Suppressor macrophage treated with lipopolysaccharide for 4 hours (primary cell): Measurements from ENCODE around the gene PTPRG.

Experiments
- DNase-seq: peaks from one replicate; pipeline ENCODE4 v3.0.0-alpha.2; 2020

Gene PTPRG

DNA sequence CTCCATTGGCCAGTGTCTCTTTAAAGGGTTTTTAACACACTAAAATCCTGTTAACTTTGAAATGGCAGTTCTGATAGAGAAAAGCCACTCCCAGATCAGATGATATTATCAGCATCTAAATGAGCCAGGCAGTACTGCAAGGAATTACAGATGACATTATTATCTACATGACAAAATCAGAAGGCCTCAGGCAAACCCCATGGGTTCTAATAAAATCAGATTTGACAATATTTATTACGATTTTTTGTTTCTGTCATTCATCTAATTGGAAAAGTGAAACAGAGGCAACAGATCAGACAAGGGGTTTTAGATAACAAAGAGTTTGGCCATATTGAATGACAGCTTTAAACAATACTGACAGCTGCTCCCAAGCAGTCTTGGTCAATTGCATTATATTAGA lies 699.3 kb downstream of the PTPRG start:
- DNase-seq, result no peak

GRCh38 chr3:62261121-62261520 lies 699.8 kb downstream of the PTPRG start:
- DNase-seq, result no peak

DNA sequence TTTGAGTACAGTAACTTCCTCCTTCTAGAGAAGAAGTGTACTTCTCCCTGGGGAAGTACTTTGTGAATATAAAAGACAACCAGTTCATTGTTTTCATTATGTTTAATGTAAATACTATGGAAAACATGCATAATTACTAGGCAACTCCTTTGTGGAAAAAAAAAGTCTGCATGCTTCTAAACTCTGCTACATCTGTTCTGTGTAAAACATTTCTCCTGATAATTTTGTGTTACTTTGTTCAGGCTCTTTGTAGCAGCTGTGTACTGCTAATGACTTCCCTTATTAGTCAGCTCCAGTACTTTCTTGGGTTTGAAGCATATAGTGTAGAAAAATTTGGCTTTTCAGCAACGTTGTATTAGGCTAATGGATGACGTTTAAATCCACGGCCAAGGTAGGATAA lies 700.4 kb downstream of the PTPRG start:
- no peak for DNase-seq

GRCh38 chr3:62265528-62265927 lies 704.2 kb downstream of the PTPRG start:
- no peak for DNase-seq

DNA sequence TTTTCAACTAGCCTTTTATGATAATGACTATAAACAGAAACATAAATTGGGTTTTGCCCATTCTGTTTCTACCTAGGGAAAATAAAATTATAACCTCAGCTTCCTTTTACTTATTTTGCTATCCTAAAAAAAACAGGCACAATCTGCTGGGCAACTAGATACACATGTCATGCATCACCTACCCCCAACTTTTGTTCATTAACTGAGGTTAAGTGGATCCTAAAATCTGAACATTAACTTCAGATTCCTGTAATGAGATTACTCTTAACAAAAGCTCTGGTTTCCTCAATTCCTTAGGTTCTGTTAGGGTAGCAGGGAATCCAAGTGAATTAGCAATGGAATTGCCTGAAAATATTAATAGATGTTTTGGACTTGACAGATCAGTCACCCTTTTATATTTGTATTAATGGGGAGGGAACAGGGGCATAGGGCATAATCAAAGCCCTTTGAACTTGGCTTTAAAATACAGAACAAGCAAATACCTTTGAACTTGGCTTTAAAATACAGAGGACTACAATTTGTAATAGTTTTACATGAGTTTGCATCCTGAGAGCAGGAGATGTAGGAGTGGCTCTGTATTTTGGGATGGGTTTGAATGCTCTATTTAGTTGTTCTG lies 705.4 kb downstream of the PTPRG start:
- no peak for DNase-seq

DNA sequence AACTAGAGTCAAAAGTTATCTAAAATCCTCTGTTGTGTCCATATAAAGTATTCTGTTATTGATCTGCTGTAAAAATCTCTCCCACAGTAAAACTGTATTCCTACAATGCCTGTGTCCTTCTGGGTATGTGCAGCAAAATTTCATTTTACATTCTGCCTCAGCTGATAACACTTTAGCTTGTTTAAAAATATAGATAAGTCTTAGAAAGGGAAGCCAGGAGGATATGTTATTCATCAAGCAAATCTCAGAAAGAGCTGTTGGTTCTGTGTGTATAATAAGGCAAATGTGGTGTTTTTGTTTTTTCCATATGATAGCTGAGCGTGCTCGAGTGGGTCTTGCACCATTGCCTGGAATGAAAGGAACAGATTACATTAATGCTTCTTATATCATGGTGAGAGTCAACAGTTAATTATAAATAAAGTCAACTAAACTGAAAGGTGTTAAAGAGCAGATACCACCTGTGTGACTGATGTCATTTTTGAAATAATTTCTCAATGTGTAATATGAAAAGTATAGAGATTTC lies 715.3 kb downstream of the PTPRG start:
- DNase-seq, result no peak

DNA sequence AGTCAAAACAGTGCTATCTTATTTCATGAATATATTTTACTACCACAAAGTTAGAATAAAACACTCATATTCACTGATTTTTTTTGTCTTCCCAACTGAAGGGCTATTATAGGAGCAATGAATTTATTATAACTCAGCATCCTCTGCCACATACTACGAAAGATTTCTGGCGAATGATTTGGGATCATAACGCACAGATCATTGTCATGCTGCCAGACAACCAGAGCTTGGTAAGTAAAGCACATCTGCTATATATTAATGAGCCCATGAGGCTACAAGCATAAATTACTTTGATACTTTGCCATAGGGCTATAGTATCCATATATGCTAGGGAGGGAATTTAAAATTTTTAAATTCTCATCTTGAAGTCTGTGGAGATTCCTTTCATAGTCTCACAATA lies 716.1 kb downstream of the PTPRG start:
- no peak for DNase-seq

DNA sequence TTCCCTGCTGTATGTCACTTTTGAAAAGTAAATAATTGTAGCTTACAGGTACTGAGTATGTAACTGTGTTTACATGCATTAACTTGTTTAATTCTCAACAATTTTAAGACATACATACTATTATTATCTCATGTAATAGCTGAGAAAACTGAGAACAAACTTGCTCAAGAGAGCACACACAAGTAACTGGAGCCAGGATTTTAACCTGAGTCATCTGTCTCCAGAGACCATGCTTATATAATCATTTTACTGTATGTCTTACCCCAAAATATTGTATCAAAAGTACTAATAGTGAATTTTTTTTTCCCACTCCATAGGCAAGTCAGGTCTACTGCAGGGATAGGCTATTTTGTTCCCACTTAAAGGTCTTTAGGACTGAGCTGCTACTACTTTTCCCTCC lies 716.6 kb downstream of the PTPRG start:
- DNase-seq, result no peak

GRCh38 chr3:62281726-62282125 lies 720.4 kb downstream of the PTPRG start:
- DNase-seq, result no peak

GRCh38 chr3:62284442-62284841 lies 723.1 kb downstream of the PTPRG start:
- no peak for DNase-seq

GRCh38 chr3:62287392-62287927 lies 726.1 kb downstream of the PTPRG start:
- DNase-seq, result peak; percentile 23

GRCh38 chr3:62289922-62290321 lies 728.6 kb downstream of the PTPRG start:
- DNase-seq, result no peak

DNA sequence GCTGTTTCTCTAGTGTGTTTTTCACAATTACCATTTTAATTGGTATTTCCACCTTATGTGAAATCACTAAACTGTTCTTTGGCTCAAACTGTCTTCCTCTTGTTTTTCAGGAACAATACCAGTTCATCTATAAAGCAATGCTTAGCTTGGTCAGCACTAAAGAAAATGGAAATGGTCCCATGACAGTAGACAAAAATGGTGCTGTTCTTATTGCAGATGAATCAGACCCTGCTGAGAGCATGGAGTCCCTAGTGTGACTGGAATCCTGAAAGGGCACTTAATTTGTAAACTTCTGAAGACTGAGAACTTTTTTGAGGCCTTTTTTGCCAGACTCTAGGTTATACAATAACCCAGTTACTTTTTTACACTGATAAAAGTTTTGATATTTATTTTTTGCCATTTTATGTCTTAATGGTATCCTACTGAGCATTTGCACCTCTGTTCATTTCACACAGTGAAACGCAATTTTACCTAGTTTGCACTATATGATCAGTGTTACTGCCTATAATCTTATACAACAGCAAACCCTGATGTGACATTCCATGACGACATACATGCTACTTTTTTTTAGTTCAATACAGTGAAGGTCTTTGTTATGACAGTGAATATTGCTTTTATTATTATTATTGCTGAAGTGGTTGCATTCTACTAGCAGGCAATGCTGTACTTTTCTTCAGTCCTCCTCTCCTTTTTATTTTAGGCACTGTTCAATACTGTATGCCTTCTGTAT lies 731.8 kb downstream of the PTPRG start:
- no peak for DNase-seq

GRCh38 chr3:62295571-62295970 lies 734.2 kb downstream of the PTPRG start:
- no peak for DNase-seq

- no peak for DNase-seq
Observed at GRCh38 chr3:62300617-62301016, 739.2 kb downstream of the PTPRG start.

DNA sequence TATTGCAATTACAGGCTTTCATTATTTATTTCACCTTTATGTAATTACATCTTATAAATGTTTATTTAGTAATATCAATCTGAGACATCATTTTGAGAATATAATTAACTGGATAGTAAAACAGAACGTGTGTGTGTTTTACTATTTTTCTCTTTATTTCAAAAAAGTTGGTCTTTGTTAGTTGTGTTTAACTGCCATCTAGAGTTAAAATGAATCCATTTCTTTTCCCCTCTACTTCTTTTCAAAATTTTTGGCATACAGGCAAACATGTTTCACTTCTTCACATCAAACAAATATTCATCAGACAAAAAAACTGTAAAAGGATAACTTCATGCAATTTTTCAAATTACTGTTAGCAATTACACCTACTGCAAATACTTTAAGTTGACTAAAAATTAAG lies 750.8 kb downstream of the PTPRG start:
- DNase-seq, result no peak

DNA sequence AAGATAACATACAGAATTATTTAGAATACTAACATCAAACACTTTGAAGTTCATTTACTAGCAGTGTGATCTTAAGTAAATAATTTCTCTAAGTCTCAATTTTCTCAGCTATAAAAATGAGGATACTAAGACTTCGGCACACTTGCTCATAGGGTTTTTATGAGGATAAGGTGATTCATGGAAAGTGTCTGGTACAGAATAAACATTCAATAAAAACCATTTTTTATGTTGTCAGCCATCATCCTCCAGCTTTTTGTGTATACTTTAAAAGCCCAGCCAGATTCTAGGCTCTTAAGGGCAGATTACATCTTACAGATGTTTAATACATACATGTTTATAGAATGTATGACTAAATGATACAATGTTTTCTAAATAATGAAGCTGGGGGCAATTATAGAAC lies 755.2 kb downstream of the PTPRG start:
- DNase-seq, result no peak

DNA sequence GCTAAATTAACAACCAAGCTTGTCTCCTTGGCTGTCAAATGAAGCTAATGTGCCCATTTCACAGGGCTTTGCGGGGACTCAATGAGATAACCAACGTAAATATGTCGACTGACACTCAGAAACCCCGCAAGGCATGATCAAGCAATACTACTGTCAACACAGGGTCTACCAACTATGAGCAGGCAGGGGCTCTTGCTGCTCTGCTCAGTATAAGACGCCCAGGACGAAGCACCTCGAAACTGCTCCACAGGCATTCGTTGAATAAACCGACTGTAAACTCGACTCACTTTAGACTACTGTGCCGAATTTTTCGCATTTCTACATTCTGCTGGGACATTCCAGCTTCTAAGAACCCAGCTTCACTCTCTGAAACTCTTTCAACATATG lies 757.0 kb downstream of the PTPRG start:
- DNase-seq, result no peak

GRCh38 chr3:62318752-62319569 lies 757.6 kb downstream of the PTPRG start:
- peak; percentile 92 for DNase-seq

DNA sequence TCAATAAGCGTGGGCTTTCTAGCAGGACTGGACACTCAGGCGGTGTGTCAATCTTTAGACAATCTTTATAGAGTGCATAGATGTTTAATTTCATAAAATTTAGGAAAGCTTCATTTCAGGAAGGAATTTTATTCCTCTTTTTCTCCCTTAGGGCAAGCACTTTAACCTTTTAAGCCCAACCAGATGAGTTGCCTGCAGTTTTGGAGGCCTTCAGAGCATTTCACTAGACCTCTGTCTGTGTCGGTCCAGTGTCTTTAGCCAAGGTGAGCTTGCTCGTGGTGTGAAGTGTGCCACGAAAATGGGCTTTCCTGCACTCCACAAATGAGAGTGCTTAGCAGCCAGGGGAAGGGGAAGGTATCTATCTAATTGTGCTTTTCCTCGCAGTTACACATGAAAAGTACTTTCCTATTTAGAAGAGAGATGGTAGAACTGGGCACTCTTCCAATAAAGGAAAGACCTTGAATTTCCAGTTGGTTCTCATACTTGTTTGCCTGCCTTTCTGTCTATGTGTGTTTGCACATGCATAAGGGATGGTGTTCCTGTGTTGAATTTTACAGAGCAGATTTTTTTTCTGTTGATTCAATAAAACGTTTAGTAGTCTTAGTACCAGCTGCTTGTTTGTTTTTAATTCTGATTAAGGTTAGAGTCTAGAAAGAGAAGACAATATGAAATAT lies 758.3 kb downstream of the PTPRG start:
- DNase-seq, result no peak

DNA sequence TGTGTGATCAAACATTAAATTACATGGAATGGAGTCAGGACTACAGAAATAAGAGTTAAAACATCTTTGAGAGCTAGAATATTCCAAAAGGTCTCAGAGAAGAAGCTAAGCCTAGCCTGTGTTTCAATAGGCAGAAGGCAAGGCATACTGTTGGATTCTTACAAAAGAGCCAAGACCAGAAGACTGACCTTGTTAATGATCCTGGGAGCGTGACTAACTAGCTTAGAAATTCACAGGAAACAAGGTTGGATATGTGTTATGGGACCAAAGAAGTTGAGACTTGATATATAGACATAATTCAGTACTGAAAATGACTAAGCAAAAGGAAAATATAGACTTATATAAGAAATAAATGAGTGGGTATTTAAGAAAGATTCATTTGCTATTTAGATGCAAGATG lies 761.9 kb downstream of the PTPRG start:
- DNase-seq, result no peak

DNA sequence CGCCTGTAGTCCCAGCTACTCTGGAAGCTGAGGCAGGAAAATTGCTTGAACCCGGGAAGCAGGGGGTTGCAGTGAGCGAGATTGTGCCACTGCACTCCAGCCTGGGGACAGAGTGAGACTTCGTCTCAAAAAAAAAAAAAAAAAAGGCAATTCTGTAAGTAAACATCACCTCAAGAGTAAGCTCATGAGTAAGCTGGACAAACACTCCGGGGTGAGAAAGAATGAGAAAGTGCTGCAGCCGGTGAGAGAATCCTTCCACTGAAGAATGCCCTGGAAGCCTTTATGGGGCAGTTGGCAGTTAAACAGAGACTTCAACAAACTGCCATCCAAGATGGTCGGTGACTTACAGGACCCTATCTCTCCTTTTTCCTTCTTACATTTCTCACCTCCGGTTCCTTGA lies 764.5 kb downstream of the PTPRG start:
- DNase-seq, result no peak

DNA sequence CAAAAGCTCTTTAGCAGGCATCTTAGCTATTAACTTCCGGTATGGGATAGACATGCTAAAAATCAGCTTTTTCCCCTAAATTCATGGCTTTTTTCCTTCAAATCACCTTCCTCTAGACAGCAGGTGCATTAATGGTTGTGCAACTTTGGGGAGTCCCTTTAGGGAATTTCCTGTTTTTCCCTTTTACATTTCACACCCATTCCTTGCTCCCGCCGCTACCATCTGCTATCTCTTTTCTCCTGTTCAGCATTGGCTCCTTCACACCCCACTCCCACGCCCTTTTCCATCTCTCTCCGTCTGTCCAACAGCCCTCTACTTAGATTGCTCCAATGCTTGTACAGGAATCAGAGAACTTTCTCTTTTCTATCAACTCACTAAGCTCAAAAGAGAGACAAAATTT lies 768.6 kb downstream of the PTPRG start:
- no peak for DNase-seq
